Neural cell (in vitro differentiated cells): ENCODE measurements around the gene CACNA1F. TPM values are rescaled to one million over a fixed set of nuclear protein-coding genes. Genes with fewer than 3 reads are reported as not detected.

ENCODE experiments used
- H2AFZ ChIP-seq: fragments of 200-600, 300-800 bp; sonication (generic), shearing (Covaris generic); 2 replicates; pipeline ENCODE4 v1.6.0; 2014; ENCODE audit warnings: low read depth, mild to moderate bottlenecking, antibody characterized with exemption, low read length, moderate library complexity
- H3F3A ChIP-seq: fragments of 200-600 bp; shearing (Covaris generic); 2 replicates; pipeline ENCODE4 v1.6.1; 2016; ENCODE audit warnings: mild to moderate bottlenecking, moderate library complexity, mixed read lengths, antibody characterized with exemption, low read length; ENCODE audit not compliant: insufficient read depth, poor library complexity, severe bottlenecking
- H3K27ac ChIP-seq: fragments of 200-600, 300-800 bp; sonication (generic), shearing (Covaris generic); 2 replicates; pipeline ENCODE4 v1.5.1; 2014; ENCODE audit warnings: mild to moderate bottlenecking, low read length, moderate library complexity
- H3K27me3 ChIP-seq: fragments of 300-800, 200-600 bp; sonication (generic), shearing (Covaris generic); 2 replicates; pipeline ENCODE4 v1.6.0; 2014; ENCODE audit warnings: mild to moderate bottlenecking, low read depth, low read length, moderate library complexity; ENCODE audit not compliant: insufficient read depth
- H3K36me3 ChIP-seq: fragments of 300-800, 200-600 bp; sonication (generic), shearing (Covaris generic); 2 replicates; pipeline ENCODE4 v1.5.1; 2014; ENCODE audit warnings: mild to moderate bottlenecking, antibody characterized with exemption, low read length, moderate library complexity; ENCODE audit not compliant: insufficient read depth
- H3K4me2 ChIP-seq: fragments of 300-800, 200-600 bp; sonication (generic), shearing (Covaris generic); 2 replicates; pipeline ENCODE4 v1.6.0; 2014; ENCODE audit warnings: mild to moderate bottlenecking, low read length
- H3K4me3 ChIP-seq: fragments of 300-800, 200-600 bp; sonication (generic), shearing (Covaris generic); 2 replicates; pipeline ENCODE4 v1.5.1; 2014; ENCODE audit warnings: mild to moderate bottlenecking, low read length, moderate library complexity
- H3K79me2 ChIP-seq: fragments of 200-600 bp; shearing (Covaris generic); replicated peaks from 2 replicates; pipeline ENCODE4 v1.6.0; 2014; ENCODE audit warnings: mild to moderate bottlenecking, low read length, moderate library complexity; ENCODE audit not compliant: insufficient read depth
- H3K9ac ChIP-seq: fragments of 300-800, 200-600 bp; sonication (generic), shearing (Covaris generic); 2 replicates; pipeline ENCODE4 v1.6.1; 2016; ENCODE audit warnings: mild to moderate bottlenecking, low read length, mixed read lengths
- H3K9me2 ChIP-seq: fragments of 200-600 bp; shearing (Covaris generic); 2 replicates; pipeline ENCODE4 v1.6.1; 2016; ENCODE audit warnings: mild to moderate bottlenecking, low read length, mixed read lengths; ENCODE audit not compliant: insufficient read depth
- H3K9me3 ChIP-seq: fragments of 200-600, 300-800 bp; sonication (generic), shearing (Covaris generic); 2 replicates; pipeline ENCODE4 v1.6.1; 2016; ENCODE audit warnings: mild to moderate bottlenecking, mixed run types, low read length, moderate library complexity, mixed read lengths
- H4K20me1 ChIP-seq: fragments of 200-600 bp; shearing (Covaris generic); 2 replicates; pipeline ENCODE4 v1.6.1; 2016; ENCODE audit warnings: mild to moderate bottlenecking, mixed run types; ENCODE audit not compliant: insufficient read depth
- CTCF ChIP-seq: fragments of 450-650 bp; IDR thresholded peaks from 2 replicates; pipeline ENCODE4 v1.5.1; 2014; ENCODE audit warnings: antibody characterized with exemption, mild to moderate bottlenecking, moderate library complexity; ENCODE audit not compliant: poor library complexity, severe bottlenecking
- EP300 ChIP-seq: fragments of 450-650 bp; conservative IDR thresholded peaks from 2 replicates; pipeline ENCODE4 v1.6.1; 2014; ENCODE audit warnings: antibody characterized with exemption, mild to moderate bottlenecking, moderate library complexity; ENCODE audit not compliant: poor library complexity, severe bottlenecking
- EZH2 ChIP-seq: fragments of 200-600, 300-800 bp; shearing (Covaris generic), sonication (generic); IDR thresholded peaks from 2 replicates; pipeline ENCODE4 v1.6.1; 2014; ENCODE audit warnings: antibody characterized with exemption, low read length, borderline replicate concordance, mild to moderate bottlenecking; ENCODE audit not compliant: insufficient read depth, poor library complexity, severe bottlenecking
- MXI1 ChIP-seq: fragments of 450-650 bp; conservative IDR thresholded peaks from 2 replicates; pipeline ENCODE4 v1.6.1; 2014; ENCODE audit warnings: antibody characterized with exemption, mild to moderate bottlenecking; ENCODE audit not compliant: poor library complexity, severe bottlenecking
- POLR2AphosphoS5 ChIP-seq: IDR thresholded peaks from 2 replicates; pipeline ENCODE4 v1.6.1; 2012
- RAD21 ChIP-seq: fragments of 450-650 bp; conservative IDR thresholded peaks from 2 replicates; pipeline ENCODE4 v1.6.1; 2014; ENCODE audit warnings: antibody characterized with exemption, mild to moderate bottlenecking, moderate library complexity
- SMC3 ChIP-seq: fragments of 450-650 bp; conservative IDR thresholded peaks from 2 replicates; pipeline ENCODE4 v1.6.1; 2014; ENCODE audit warnings: antibody characterized with exemption, mild to moderate bottlenecking, moderate library complexity; ENCODE audit not compliant: poor library complexity
- TAF1 ChIP-seq: IDR thresholded peaks from 2 replicates; pipeline ENCODE4 v1.6.1; 2012; ENCODE audit warnings: low read depth
- polyA plus RNA-seq: library from polyadenylated mRNA; depleted of rRNA; stranded (reverse); fragments of >200 nt; gene quantifications from 2 replicates; pipeline ENCODE4 v1.2.3, GENCODE V29; 2014
- TF ChIP-seq, protein P1 (sequence below): IDR thresholded peaks from 2 replicates; pipeline ENCODE4 v1.6.1; 2012; ENCODE audit warnings: borderline replicate concordance

The CACNA1F gene
- polyA plus RNA-seq, 1 donor from 2014 or later, result not detected

DNA sequence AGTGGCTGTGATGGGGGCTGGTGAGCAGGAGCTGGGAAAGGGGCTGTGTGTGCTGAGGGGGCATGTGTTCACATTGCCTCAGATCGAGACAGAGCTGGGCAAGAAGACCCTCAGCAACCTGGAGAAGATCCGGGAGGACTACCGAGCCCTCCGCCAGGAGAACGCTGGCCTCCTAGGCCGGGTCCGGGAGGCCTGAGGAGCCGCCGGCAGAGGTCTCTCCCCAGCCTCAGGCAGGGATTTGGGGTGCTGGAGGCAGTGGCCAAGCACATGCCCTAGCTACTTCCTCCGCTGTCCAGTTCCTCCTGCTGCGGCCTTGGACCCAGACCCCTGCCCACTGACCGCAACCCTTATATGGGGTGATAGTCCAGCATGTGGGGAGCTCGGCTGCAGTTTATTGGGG, 16.9 kb upstream of the CACNA1F start:
- Histone ChIP-seq H3K4me3 (no peak overlapping the region), H3K9me2 (no peaks in the 10 kb centered on the region)
- TF ChIP-seq EZH2 (no peak), POLR2AphosphoS5 (no peak), MXI1 (no peak), TAF1 (no peak), RAD21 (no peak), CTCF (no peak), SMC3 (no peak), EP300 (no peak)
- TF ChIP-seq, protein P1, sequence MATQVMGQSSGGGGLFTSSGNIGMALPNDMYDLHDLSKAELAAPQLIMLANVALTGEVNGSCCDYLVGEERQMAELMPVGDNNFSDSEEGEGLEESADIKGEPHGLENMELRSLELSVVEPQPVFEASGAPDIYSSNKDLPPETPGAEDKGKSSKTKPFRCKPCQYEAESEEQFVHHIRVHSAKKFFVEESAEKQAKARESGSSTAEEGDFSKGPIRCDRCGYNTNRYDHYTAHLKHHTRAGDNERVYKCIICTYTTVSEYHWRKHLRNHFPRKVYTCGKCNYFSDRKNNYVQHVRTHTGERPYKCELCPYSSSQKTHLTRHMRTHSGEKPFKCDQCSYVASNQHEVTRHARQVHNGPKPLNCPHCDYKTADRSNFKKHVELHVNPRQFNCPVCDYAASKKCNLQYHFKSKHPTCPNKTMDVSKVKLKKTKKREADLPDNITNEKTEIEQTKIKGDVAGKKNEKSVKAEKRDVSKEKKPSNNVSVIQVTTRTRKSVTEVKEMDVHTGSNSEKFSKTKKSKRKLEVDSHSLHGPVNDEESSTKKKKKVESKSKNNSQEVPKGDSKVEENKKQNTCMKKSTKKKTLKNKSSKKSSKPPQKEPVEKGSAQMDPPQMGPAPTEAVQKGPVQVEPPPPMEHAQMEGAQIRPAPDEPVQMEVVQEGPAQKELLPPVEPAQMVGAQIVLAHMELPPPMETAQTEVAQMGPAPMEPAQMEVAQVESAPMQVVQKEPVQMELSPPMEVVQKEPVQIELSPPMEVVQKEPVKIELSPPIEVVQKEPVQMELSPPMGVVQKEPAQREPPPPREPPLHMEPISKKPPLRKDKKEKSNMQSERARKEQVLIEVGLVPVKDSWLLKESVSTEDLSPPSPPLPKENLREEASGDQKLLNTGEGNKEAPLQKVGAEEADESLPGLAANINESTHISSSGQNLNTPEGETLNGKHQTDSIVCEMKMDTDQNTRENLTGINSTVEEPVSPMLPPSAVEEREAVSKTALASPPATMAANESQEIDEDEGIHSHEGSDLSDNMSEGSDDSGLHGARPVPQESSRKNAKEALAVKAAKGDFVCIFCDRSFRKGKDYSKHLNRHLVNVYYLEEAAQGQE, result no peak

GRCh38 chrX:49249616-49250015, 16.5 kb upstream of the CACNA1F start:
- no peak overlapping the region for H3K4me2 ChIP-seq
- no peaks in the 10 kb centered on the region for H4K20me1 ChIP-seq
- H3K9ac ChIP-seq, result no peak overlapping the region
- no peaks in the 10 kb centered on the region for H3K27me3 ChIP-seq
- TF ChIP-seq, protein P1, result no peak
- no peak for TF ChIP-seq EP300
- no peak for TF ChIP-seq MXI1
- TF ChIP-seq POLR2AphosphoS5, result no peak
- no peak for TF ChIP-seq CTCF
- no peak for TF ChIP-seq SMC3
- no peak overlapping the region for H3K4me3 ChIP-seq
- no peaks in the 10 kb centered on the region for H3K9me2 ChIP-seq
- no peak overlapping the region for H3K27ac ChIP-seq
- H3F3A ChIP-seq, result no peaks in the 10 kb centered on the region
- no peaks in the 10 kb centered on the region for H3K36me3 ChIP-seq
- H3K79me2 ChIP-seq, result no peaks in the 10 kb centered on the region
- no peaks in the 10 kb centered on the region for H3K9me3 ChIP-seq
- no peak overlapping the region for H2AFZ ChIP-seq

More for the DNA sequence above, 16.9 kb upstream of the CACNA1F start:
- H3F3A ChIP-seq, result no peaks in the 10 kb centered on the region
- no peaks in the 10 kb centered on the region for H3K36me3 ChIP-seq
- H2AFZ ChIP-seq, result no peak overlapping the region
- no peak overlapping the region for H3K4me2 ChIP-seq
- H3K79me2 ChIP-seq, result no peaks in the 10 kb centered on the region
- H3K27ac ChIP-seq, result no peak overlapping the region
- H3K27me3 ChIP-seq, result no peaks in the 10 kb centered on the region
- no peak overlapping the region for H3K9ac ChIP-seq
- H3K9me3 ChIP-seq, result no peaks in the 10 kb centered on the region
- no peaks in the 10 kb centered on the region for H4K20me1 ChIP-seq
